Measurements from ENCODE around the gene CKMT2. TPM values are rescaled to one million over a fixed set of nuclear protein-coding genes. Genes with fewer than 3 reads are reported as not detected.

The CKMT2 gene
- total RNA-seq, 6 donors from 2014 or later, result 2.1 to 2.7 (median 2.3) TPM; not detected in 3

DNA sequence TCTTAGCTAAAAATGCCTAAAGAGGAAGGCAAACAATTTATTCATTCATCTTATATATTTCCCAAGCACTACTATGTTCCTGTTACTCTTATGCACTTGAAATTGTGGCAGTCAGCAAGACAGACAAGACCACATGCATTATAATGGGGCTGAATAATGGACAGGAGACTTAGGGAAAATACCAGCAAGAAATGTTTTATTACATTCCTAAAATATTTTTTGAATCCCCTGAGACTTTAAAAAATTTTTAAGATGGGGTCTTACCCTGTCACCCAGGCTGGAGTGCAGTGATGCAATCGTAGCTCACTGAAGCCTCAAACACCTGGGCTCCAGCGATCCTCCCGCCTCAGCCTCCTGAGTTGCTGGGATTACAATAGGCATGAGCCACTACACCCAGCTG is 81.5 kb downstream of the CKMT2 start:
- Histone ChIP-seq H3K4me1 (no peaks in the 10 kb centered on the region), H3K27me3 (no peaks in the 10 kb centered on the region), H3K27ac (no peak overlapping the region), H3K4me3 (no peak overlapping the region), H3K36me3 (peaks cover 9 to 47% (median 21%) of the 10 kb centered on the region in 4 donors), H3K9me3 (no peaks in the 10 kb centered on the region)
- no peak for DNase-seq
- no peak for ATAC-seq (ENCODE audit: low FRiP score in 2 of 2)
- 96 to 100% methylated on average over 3 of the region's 3 CpGs for WGBS, 2 donors
- no peak for TF ChIP-seq POLR2A (IDR thresholded peaks at IDR 0.05)
- TF ChIP-seq POLR2AphosphoS5 (IDR thresholded peaks at IDR 0.05), result no peak
- TF ChIP-seq CTCF (IDR thresholded peaks at IDR 0.05), result no peak
- no peak for TF ChIP-seq EP300 (IDR thresholded peaks at IDR 0.05)

DNA sequence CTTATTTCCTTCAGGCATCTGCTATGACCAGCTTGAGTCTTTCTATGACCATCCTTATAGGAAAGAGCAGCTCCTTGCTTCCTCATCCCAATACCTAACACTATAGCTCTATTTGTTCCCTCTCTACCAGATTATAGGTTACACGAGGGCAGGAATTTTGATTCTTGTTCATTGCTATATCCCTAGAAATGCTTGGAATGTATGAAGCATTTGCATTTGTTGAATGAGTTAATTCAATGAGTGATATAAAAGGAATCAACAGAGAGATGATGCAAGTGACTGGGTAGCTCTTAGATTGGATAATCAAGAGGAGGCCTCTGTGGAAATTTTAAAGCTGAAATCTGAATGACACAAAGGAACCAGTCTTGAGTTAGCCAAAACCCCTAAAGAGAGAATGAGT is 82.2 kb downstream of the CKMT2 start:
- H3K27me3 ChIP-seq, result no peaks in the 10 kb centered on the region
- no peak for TF ChIP-seq EP300 (IDR thresholded peaks at IDR 0.05)
- TF ChIP-seq POLR2A (IDR thresholded peaks at IDR 0.05), result no peak
- no peak for TF ChIP-seq CTCF (IDR thresholded peaks at IDR 0.05)
- TF ChIP-seq POLR2AphosphoS5 (IDR thresholded peaks at IDR 0.05), result no peak
- WGBS, 2 donors, result 80 to 88% methylated on average over 1 of the region's 1 CpG
- DNase-seq (no peak), ATAC-seq (ENCODE audit: low FRiP score in 2 of 2) (no peak)
- H3K27ac ChIP-seq, result no peak overlapping the region
- H3K4me3 ChIP-seq, result no peak overlapping the region
- H3K9me3 ChIP-seq, result no peaks in the 10 kb centered on the region
- no peaks in the 10 kb centered on the region for H3K4me1 ChIP-seq
- peaks cover 8 to 40% (median 21%) of the 10 kb centered on the region in 4 donors for H3K36me3 ChIP-seq

GRCh38 chr5:81315830-81316229 is 82.7 kb downstream of the CKMT2 start:
- Histone ChIP-seq H3K4me1 (no peaks in the 10 kb centered on the region), H3K9me3 (no peaks in the 10 kb centered on the region), H3K36me3 (peaks cover 8 to 35% (median 21%) of the 10 kb centered on the region in 4 donors), H3K27me3 (no peaks in the 10 kb centered on the region), H3K27ac (no peak overlapping the region), H3K4me3 (no peak overlapping the region)
- TF ChIP-seq POLR2AphosphoS5 (IDR thresholded peaks at IDR 0.05) (no peak), POLR2A (IDR thresholded peaks at IDR 0.05) (no peak), CTCF (IDR thresholded peaks at IDR 0.05) (no peak), EP300 (IDR thresholded peaks at IDR 0.05) (no peak)
- DNase-seq, result no peak
- 93 to 95% methylated on average over 4 of the region's 4 CpGs for WGBS, 2 donors
- ATAC-seq (ENCODE audit: low FRiP score in 2 of 2), result no peak

Small RNA genes lying within 50 kb of the gene (small RNA-seq; reads per million reads assigned to genes)
- gene AC026436.1, result 0 reads per million in 4 donors

Other genes starting within 250 kb of the CKMT2 start
- 10 to 100 TPM; 14.7 to 35.6 (median 18.3) TPM for gene ZCCHC9, start 68.3 kb downstream of the CKMT2 start, total RNA-seq
- not detected for gene ACOT12, start 160.8 kb downstream of the CKMT2 start, total RNA-seq